GM19324 (cell line): ENCODE results near the gene SLC22A6.
"Not testable (repeated sequence)": the region's sequence is repeated elsewhere in the genome, so short reads cannot be mapped to it uniquely, and the experiment has no call there.

ENCODE experiments used
- ATAC-seq: cut with Tn5 transposase; IDR thresholded peaks from one replicate; pipeline ENCODE4 v1.9.1; 2021; ENCODE audit warnings: mild to moderate bottlenecking, moderate library complexity; ENCODE audit not compliant: unreplicated experiment, low FRiP score

SLC22A6 gene

GRCh38 chr11:62988276-62988675 lies 3.5 kb upstream of the SLC22A6 start:
- ATAC-seq, result no peak

DNA sequence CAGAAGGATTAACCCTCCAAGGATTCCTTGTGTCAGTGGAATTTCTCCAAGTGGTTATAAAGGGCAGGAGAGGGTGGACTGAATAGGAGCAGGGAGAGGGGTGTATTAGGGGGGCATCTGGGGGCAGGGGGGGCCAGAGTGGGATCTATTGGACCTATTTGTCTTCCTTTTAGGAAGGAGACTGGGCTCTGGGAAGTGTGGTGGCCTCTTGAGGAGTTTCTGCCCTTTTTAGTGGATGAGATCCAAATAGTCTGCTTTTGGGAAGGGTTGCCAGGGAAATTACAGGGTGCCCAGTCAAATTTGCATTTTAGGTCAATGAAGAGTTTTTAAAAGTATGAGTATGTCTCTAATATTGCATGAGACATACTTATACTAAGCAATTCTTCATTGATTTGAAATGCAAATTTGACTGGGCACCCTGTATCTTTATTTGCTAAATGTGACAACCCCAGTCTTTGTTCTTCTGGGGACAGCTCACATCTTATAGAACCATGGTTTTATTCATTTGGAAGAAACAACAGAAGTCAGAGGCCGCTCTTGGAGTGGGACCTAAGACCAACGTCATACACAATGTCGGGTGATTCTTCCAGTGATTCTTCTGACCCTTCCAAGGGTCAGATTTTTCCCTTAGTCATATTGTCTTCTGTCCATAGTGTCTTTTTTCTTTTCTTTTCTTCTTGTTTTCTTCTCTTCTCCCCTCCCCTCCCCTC lies 429 bp upstream of the SLC22A6 start:
- no peak for ATAC-seq

GRCh38 chr11:62983536-62984199 lies 1.1 kb downstream of the SLC22A6 start:
- no peak for ATAC-seq

DNA sequence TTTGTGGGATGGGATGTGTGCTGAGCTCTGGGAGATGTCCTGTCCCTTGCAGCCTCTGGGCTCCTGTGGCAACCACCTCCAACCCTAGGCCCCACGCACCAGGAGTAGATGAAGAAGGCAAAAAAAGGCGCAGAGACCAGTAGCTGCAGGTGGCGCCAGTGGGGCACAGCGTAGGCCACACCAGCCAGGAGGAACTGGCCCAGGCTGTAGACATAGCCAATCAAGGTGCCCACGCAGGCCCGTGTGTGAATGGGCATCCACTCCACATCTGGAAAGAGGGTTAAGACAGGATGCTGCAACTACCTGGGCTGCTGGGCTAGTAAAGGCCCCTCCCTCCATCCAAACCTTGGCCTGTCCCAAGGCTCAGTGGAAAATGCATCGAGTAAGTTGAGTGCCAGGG lies 3.0 kb downstream of the SLC22A6 start:
- no peak for ATAC-seq

DNA sequence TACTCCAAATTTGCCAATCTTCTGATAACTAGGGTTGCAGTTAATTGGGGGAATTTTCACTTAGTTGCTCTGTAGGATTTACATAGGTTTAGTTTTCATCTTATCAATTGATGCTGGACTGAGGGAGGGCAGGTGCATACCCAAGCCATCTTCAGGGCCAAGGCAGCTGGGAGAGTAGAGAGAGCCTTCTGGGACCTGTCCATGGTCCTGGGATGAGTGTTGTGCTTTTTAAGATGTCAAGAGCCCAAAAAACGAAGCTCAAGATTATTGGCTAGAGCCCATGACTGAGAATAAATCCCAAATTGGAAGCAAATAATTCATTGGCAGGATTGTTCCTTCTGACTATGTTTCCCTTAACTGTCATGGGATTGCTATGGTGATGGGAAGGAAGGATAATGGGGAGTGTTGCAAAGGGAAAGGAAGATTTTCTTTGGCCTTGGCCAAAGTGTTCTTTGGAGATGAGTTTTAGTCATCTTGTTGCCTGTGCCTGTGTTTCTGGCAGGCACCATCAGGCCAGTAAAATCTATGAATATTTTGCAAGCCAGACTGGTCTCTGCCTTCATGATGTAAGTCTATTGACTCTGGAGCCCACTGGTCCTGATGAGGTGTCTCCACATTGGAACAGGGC lies 4.5 kb downstream of the SLC22A6 start:
- no peak for ATAC-seq

DNA sequence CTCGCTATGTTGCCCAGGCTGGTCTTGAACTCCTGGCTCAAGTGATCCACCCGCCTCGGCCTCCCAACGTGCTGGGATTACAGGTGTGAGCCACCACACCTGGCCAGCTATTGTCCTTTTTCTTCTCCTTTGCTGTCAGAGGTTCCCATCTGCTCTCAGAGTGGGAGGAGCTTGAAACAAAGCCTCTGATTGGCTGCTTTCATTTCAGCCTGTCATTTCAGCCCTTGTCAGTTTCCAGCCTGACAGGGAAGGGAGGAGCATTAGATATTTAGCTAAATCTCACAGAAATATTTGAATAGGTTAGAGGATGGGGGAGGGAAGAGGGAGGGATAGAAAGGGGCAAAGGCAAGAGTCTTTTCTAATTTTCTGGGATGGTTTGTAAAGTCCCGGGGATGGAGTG lies 8.7 kb downstream of the SLC22A6 start:
- no peak for ATAC-seq

GRCh38 chr11:62974848-62975522 lies 9.8 kb downstream of the SLC22A6 start:
- ATAC-seq, result no peak

DNA sequence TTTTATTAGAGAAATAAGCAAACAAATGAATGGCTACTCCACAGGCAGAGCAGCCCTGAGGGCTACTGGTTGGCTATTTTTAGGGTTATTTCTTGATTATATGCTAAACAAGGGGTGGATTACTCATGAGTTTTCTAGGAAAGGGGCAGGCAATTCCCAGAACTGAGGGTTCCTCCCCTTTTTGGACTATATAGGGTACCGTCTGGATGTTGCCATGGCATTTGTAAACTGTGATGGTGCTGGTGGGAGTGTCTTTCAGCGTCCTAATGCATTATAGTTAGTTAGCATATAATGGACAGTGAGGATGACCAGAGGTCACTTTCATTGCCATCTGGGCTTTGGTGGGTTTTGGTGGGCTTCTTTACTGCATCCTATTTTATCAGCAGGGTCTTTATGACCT lies 19.2 kb downstream of the SLC22A6 start:
- no peak for ATAC-seq

DNA sequence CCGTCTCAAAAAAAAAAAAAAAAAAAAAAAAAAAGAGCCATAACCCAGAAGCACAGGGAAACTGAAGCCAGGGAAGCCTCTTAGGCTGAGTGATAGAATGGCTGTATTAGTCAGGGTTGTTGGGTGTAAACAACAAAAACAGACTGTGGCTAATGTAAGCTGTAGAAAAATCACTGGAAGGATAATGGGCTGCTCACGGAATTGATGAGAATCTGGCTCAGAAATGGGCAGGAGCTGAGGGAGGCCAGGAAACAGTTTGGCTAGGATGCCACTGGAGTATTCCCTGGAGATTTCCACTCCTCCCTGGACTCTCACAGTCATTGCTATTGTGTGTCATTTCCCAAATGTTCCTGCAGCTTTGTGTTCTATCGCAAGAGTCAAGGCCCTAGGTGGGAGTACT lies 22.4 kb downstream of the SLC22A6 start:
- ATAC-seq, result no peak

DNA sequence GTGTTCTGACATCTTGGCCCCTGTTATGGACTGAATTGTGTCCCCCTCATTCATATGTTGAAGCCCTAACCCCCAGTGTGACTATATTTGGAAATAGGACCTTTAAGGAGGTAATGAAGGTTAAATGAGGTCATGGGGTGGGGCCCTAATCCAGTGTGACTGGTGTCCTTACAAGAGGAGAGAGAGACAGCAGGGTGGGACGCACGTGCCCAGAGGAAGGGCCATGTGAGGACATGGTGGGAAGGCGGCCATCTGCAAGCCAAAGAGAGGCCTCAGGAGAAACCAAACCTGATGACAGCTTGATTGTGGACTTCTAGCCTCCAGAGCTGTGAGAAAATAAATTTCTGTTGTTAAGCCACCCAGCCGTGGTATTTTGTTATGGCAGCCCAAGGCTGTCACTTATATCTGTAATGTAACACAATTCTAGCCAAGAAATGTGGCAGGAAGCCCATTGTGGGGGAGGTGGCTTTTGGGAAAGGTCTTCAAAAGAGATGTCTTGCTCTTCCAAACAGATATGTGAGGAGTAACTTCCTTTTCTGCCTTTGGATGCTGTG lies 23.7 kb downstream of the SLC22A6 start:
- no peak for ATAC-seq

- no peak for ATAC-seq
These were observed 25.3 kb downstream of the SLC22A6 start for GRCh38 chr11:62959422-62959980.

DNA sequence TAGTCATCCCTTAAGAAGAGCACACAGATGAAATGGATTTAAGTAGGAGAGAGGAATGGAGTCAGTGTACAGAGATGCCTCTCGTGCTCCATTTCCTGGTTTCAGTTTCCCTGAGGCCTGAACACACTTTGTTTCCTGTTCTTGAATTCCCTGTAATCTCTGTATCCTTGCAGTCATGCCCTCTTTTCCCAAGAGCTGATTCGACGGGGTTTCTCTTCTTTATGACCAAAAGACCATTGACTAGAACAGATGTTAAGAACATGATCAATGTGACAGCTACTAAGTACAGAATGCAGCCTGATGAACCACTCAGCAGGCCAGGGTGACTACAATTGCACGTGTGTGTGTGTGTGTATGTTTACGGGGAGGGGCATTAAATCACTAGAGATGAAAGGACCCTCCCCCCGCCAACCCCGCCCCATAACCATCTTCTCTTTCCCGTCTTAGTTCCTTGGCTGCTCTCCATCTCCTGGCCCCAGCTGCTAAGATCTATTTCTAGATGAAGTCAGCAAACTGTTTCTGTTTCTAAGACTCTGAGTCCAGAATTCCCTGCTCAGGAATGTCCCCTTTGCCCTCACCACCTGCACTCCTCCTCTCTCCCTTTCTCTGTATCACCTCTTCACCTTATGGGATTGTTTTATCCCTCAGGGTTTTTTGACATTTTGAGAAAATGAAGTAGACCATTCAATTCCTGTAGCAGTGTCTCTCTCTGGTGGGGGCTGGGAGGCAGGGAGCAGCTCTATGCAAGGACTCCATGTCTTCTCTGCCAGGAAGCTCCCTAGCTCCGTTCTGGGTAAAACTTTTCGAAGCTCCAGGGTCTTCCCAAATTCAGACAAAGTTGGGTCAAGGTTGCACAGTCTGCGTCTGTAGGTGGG lies 26.0 kb downstream of the SLC22A6 start:
- ATAC-seq, result no peak

GRCh38 chr11:62957147-62957546 lies 27.6 kb downstream of the SLC22A6 start:
- no peak for ATAC-seq

- ATAC-seq, result no peak
These were observed 30.3 kb downstream of the SLC22A6 start for GRCh38 chr11:62954478-62954877.

DNA sequence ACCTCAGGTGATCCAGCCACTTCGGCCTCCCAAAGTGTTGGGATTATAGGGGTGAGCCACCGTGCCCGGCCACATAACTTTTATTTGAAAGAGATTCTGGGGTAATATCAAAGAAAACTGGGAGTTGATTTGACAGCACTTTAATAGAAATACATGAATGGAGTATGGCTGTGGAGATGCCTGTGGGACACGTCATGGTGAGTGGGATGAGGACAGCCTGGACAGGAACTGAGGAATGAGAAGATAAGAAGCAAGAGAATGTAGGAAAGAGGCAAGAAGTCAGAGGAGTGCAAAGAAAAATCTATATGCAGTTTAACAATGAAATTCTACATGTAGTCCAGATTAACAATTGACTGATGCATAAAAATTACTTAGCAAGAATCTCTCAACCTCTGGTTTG lies 31.0 kb downstream of the SLC22A6 start:
- no peak for ATAC-seq

DNA sequence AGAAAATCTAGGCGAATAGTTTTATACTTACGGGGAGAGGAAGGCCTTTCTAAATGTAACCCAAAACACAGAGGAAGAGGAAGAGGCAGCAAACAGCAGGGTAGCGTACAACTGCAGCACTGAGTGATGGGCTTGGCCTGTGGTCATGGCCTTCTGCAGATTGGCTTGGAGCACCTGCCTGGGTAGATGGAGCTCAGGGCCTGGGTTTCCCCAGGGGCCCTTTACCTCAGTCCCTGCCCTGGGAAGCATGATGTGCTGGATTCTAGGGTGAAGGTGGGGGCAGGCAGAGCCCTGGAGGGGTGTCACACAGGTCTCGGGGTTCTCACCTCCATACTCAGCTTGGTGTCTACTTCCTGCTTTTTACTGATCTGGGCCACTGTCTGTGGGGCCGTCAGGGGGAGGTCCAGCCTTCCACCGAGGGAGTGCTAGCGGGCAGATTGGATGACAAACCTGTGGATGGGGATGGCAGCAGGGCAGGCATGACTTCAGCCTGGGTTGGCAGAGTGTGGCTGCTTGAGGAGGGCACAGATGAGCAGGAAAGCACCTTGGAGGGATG lies 35.9 kb downstream of the SLC22A6 start:
- no peak for ATAC-seq

GRCh38 chr11:62945538-62945937 lies 39.2 kb downstream of the SLC22A6 start:
- not testable (repeated sequence) for ATAC-seq

DNA sequence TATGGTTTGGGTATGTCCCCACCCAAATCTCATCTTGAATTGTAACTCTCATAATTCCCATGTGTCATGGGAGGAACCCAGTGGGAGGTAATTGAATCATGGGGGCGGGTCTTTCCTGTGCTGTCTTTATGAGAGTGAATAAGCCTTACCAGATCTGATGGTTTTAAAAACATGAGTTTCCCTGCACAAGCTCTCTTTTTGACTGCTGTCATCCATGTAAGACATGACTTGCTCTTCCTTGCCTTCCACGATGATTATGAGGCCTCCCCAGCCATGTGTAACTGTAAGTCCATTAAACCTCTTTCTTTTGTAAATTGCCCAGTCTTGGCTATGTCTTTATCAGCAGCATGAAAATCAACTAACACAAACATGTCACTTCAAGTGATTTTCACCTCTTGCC lies 47.2 kb downstream of the SLC22A6 start:
- not testable (repeated sequence) for ATAC-seq

GRCh38 chr11:62934496-62934785 lies 50.3 kb downstream of the SLC22A6 start:
- ATAC-seq, result no peak
